Loucy (cell line): Measurements from ENCODE around the gene KCNH2.

Experiments used
- EZH2phosphoT487 ChIP-seq: fragments of 200-600 bp; IDR thresholded peaks from 2 replicates; pipeline ENCODE4 v1.6.1; 2018; ENCODE audit warnings: antibody characterized with exemption, mild to moderate bottlenecking, moderate library complexity, borderline replicate concordance
- TF ChIP-seq, protein P1 (sequence below): fragments of 200-600 bp; sonication (generic); conservative IDR thresholded peaks from 2 replicates; pipeline ENCODE4 v1.5.1; 2014; ENCODE audit warnings: mild to moderate bottlenecking, antibody characterized with exemption, low read length

- TF ChIP-seq, protein P1, sequence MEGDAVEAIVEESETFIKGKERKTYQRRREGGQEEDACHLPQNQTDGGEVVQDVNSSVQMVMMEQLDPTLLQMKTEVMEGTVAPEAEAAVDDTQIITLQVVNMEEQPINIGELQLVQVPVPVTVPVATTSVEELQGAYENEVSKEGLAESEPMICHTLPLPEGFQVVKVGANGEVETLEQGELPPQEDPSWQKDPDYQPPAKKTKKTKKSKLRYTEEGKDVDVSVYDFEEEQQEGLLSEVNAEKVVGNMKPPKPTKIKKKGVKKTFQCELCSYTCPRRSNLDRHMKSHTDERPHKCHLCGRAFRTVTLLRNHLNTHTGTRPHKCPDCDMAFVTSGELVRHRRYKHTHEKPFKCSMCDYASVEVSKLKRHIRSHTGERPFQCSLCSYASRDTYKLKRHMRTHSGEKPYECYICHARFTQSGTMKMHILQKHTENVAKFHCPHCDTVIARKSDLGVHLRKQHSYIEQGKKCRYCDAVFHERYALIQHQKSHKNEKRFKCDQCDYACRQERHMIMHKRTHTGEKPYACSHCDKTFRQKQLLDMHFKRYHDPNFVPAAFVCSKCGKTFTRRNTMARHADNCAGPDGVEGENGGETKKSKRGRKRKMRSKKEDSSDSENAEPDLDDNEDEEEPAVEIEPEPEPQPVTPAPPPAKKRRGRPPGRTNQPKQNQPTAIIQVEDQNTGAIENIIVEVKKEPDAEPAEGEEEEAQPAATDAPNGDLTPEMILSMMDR: no peak
- no peak for TF ChIP-seq EZH2phosphoT487
These were observed 54.3 kb downstream of the KCNH2 start for GRCh38 chr7:150923802-150924201.
